ENCODE data around the gene PTGDS.

The PTGDS gene

DNA sequence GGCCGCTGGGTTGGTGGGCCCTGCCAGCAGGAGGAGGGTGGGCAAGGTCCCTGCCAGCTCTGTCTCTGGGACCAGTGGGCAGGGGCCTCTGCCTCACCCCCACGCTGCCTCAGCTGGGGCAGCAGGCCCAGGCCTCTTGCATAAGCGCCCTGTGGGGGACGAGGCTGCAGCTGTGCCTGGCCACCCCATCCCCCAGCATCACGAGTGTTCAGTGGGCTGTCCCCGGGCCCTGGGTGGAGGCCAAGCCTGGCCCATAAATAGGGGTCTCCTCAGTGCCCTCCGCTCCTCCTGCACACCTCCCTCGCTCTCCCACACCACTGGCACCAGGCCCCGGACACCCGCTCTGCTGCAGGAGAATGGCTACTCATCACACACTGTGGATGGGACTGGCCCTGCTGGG is at the start of gene PTGDS:
Gene PTGDS (plus strand): TSS at position 282 of the 400 bp plus-strand sequence. CDS start 75 bp downstream, at position 357.
- no peak for DNase-seq

DNA sequence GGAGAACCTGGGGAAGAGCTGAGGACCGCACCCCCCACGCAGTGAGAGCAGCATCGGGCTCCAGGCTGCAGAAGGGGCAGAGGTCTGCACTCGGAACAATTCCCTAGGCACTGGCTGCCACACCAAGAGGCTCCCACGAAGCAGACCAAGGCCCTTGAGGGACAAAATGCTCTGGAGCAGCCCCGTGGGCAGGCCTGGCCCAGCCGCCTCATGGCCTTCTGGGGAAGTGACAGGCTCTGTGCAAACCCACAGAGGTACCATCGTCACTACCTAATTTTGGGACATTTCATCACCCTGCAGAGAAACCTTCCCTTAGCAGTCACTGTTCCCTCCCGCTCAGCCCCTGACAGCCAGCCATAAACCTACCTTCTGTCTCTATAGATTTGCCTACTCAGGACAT is 48.7 kb upstream of the PTGDS start:
- no peak for DNase-seq

DNA sequence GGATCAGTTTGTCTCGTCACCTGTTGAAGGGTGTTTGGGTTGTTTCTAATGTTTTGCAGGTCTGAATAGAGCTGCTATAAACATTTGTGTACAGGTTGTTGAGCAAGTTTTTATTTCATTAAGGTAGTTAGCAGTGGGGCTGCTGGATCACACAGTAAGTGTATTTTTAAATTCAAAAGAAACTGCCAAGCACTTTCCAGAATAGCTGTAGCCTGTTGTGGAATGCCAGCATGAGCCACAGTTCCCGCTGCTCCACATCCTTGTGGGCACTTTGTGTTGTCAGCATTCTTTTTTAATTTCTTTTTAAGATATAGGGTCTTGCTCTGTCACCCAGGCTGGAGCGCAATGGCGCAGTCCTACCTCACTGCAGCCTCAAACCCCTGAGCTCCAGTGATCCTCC is 47.3 kb upstream of the PTGDS start:
- no peak for DNase-seq

DNA sequence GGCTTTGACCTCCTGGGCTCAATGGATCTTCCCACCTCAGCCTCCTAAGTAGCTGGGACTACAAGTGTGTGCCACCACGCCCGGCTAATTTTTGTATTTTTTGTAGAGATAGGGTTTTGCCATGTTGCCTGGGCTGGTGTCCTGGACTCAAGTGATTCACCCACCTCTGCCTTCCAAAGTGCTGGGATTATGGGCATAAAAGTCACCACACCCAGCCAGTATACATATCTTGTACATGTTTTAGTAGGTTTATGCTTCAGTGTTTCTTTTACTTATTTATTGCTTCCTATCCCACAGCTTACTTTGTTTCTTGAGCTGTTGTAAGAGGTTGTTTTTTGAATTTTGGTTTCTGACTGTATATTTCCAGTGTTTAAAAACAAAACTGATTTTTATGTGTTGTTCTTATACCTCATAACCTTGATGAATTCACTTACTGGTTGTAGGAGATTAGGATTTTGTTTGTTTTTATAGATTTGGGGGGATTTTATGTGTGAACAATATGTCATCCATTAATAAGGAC is 45.6 kb upstream of the PTGDS start:
- no peak for DNase-seq

DNA sequence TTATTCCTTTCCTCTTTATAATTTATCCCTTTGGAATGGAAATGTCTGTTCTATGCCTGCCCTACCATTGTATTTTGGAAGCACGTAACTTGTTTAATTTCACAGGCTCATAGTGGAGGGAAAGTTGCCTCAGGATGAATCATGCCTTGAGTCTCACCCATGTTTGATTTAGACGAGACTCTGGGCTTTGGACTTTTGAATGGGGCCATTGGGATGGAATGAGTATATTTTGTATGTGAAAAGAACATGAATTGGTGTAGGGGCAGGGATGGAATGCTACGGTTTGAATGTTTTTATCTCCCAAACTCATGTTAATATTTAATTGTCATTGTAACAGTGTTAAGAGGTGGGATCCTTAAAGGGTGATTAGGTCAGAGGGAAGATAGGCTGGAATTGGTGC is 43.0 kb upstream of the PTGDS start:
- no peak for DNase-seq

DNA sequence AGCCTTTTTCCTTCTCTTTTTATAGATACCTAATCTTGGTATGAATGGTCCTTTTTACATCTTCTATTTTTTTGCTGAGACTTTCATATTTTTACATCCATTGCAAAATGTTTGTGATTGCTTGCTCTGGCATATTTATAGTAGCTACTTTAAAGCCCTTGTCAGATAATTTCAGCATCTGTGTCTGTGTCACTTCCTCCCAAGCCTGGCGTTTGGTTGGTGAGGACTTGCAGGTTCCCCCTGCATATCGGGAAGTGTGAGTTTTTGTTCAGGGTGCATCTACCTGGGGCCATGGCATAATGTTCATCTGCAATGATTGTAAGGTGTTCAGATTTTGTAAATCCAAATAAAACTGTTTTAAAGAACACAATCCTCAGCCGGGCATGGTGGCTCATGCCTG is 41.7 kb upstream of the PTGDS start:
- DNase-seq = no peak

DNA sequence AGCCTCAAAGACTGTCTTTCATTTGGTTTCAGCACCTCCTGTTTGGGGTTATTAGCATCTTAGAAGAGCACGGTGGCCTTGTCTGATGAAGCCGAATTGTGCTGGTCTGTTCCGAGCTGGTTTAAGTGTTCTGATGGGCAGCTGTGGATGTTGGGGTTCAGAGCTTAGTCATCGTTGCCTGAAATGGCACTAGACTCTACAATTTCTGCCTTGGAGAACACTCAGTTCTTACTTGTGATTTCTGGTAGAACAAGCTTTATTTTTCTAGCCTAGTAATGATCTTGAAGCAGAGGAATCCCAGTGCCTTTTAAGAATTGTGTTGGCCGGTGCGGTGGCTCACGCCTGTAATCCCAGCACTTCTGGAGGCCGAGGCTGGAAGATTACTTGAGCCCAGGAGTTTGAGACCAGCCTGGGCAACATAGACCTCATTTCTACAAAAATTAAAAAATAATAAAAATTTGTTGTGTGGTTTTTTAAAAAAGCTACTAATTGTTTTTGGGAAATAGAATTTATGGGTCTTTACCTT is 40.6 kb upstream of the PTGDS start:
- no peak for DNase-seq

DNA sequence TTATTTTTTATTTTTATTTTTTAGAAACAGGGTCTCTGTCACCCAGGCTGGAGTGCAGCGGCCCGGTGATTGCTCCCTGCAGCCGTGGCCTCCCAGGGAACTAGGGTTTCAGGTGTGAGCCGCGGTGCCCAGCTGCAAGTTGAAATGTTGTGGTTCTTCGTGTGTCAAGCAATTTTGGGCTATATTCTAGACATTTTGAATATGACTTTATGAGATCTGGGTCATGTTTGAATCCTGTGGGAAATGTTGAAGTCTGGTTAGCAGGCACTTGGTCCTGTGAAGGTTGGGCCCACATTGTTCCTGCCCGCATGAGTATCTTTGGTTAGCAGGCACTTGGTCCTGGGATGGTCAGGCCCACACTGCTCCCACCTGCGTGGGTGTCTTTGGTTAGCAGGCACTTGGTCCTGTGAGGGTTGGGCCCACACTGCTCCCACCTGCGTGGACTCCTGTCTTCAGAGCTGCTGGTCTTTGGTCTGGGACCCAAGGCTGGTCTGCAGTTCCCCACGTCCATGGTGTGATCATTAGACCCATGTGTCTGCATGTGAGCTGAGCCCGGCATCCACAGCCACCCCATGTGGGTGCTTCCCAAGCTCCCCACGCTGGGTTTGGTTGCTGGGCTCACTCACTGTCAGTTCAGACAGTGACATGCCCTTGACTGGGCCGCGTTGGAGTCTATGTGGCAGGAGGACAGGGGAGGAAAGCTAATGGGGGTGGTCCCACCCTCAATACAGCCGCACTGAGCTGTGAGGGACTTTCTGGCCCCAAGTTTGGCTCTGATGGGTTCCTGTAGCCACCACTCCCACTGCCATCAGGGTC is 39.9 kb upstream of the PTGDS start:
- DNase-seq = no peak

DNA sequence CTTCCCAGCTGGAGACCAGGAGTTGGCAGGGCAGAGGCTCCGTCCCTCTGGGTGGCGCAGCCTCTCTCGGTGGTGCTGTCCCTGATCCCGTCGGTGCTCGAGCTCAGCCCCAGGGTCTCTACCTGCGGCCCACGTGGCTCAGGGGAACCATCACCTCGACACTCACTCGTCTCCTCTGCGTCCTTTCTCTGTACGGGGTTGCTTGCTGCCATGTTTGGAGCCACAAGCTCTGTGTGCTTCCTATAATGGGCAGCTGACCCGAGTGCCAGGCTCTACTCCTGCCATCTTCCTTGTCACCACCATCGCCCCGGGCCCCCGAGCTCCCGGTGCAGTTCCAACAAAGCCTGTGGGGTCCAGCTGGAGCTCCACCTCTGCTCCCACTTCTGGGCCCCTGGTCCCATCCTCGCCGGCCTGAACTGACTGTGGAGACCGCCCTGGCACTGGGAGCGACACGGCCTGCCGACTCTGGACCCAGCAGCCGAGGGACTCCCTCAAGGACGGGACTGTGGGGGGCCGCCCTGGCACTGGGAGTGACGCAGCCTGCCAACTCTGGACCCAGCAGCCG is 37.8 kb upstream of the PTGDS start:
- no peak for DNase-seq

DNA sequence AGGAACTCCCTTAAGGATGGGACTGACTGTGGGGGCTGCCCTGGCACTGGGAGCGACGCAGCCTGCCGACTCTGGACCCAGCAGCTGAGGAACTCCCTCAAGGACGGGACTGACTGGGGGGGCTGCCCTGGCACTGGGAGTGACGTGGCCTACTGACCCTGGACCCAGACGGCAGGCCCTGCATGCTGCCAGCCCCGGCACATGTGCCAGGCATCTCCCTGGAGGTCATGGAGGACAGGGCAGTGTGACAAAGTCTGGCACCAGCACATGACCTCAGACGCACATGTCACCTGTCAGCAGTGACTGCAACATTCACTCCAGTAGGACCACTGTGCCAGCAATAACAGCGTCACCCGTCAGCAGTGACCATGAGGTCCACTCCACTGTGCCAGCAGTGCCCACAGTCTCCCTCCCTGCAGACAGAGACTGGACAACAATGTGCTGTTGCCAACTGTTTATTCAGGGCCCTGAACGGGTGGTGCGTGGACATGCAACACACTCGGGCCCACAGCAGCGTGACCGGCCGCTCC is 37.2 kb upstream of the PTGDS start:
- no peak for DNase-seq

DNA sequence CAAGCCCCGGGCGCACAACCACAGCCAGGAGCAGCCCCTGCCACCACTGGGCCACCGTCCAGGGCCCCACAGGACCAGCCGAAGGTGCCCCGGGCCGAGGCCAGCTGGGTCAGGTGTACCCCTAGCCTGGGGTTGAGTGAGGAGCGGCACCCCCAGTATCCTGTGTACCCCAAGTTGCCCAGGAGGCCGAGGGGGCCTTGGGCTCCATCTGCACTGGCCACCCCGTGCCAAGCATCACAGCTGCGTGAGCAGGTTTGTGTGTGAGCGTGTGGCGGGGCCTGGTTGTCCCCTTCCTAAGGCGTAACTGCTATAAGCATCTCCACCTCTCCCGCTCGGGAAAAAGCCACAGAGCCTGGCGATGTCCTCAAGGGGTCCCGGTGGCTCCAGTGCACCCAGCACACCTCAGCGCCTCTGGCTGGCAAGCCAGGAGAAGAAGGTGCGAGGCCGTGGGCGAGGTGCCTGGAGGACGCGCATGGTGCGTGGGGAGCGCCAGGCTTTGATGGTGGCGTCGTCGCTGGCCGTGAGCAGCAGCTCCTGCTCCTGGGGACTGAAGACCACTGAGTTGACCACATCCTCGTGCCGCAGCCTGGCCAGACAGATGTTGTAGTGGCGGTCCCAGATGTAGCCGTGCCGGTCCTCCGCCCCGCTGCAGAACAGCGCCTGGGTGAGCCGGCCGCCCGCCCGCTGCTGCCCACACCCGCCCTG is 36.6 kb upstream of the PTGDS start:
- DNase-seq = no peak

DNA sequence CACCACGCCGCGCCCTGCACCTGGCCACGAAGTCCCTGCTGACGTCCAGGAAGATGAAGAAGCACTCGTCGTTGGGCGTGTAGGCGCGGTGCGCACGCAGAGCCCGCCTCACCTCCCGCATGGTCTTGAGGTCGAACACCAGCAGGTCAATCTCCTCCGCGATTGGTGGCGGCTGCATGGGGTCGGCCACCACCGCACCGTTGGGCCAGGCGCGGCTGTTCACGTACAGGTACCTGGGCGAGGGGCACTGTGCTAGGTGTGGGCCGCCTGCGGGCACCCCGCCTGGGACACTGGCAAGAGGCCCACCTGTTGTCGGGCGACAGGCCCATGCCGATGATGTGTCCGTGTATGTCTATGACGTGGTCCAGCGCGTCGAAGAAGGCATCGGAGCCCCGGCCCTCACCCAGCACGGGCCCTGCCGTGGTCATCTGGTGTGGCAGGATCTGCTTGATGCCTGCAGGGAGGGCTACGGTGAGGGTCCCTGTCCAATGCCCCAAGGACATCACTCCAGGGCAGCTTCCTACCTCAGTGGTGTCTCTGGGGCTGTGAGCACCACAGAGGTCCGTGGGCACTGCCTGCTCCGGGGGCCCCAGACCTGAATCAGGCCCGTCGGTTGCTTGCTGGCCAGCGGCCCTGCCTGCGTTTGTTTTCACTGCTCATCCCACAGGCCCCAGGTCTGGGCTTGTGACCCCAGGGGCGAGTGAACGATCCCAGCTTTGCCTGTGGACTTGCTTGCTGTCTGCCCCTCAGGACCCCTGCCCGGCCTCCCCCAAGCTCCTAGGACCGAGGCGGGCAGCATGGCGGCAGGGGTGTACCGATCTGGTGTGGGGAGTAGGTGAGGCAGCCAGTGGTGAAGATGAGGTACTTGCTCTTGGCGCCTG is 35.8 kb upstream of the PTGDS start:
- no peak for DNase-seq

DNA sequence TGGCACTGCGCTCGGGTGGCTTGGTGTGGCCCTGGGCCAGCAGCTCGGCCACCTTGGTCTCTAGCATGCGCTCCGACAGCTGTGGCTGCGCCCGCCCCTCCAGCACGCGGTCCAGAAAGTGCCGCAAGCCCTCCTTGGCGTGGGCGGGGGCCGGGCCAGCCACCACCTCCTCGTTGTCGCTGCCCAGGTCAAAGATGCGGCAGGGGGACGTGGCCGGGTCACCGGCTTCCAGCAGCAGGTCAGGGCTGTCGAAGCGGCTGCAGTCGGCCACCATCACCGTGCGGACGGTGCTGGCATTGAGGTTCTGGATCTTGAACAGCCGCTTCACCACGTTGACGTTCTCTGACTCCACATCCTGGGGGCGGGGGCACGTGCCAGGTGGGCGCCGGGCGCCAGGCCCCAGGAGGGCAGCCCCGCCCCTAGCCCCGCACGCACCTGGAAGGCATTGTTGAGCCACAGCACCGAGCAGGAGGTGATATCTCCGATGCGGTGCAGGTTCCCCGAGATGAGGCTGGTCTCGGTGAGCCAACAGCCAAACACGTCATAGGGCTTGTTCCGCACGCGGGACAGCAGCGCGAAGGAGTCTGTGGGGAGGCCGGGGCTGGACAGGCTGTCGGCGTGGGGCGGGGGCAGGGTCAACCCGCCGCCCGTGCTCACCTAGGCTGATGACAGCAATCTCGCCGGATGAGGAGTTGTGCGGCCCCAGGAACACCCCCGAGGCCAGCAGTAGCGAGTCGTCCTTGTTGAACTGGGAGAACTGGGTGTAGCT is 35.0 kb upstream of the PTGDS start:
- no peak for DNase-seq

DNA sequence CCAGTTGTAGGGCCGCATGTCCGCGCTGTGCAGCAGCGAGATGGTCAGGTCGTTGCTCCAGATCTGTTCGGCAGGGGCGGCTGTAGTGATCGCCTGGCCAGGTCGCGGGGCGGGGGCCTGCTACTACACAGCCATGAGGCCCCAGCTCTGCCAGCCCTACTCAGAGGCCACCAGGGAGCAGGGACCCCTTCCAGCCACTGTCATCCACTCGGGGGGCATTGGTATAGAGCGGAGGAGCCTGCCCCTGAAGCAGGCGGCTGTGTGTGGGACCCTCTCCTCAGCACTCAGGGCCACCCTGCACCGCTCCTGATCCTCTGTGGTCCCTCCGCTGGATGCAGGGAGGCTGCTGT is 34.4 kb upstream of the PTGDS start:
- no peak for DNase-seq

DNA sequence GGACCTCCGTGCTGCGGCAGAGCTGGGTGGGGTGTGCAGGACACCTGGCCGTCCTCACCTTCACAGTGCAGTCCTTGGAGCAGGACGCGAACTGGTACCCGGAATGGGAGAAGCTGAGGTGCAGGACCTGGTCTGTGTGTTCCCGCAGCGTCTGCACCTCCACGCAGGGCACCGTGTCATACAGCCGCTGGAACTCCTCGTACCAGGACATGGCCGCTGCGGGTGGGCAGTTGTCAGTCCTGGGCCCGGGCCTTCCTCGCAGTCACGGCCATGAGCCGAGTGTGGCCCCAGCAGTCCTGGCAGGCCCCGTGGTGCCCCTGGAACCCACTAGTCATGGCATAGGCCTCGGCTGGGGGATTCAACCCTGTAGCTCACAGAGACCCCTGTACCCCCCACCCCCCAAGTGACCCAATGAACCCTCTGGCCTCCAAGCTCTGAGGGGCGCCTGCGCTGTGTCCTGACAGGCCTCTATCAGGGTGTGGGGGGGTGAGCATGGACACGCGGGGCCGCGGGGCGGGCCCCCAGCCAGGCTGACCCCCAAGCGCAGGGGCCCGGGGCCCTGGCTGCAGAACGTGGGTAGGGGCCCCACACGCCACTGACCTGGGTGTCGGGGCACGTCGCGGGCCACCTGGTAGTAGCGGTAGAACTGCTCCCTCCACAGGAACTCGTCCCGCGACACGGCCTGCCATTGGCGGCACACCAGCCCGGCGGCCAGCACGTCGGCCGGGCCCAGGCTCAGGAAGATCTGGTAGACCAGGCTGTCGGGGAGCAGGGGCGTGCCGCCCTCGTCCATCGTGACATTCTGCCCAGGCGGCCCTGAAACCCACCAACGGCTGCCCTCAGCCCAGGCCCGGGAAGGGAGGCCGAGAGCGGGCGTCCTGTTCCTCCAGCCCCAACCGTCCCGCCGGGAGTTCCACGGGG is 33.8 kb upstream of the PTGDS start:
- peak; percentile 43 for DNase-seq

DNA sequence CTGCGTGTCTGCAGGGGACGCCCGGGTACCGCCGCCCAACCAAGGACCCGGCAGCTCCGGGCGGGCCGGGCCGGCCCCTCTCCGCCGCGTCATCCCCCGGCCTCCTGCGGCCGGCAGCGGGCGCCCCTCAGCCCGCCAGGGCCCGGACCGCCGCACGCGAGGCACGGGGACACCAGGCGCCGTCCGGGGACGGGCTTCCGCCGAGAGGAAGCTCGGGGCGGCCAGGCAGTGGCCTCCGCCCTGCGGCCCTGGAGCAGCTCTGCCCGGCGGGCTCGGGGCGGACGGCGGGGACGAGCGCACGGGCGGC is 33.1 kb upstream of the PTGDS start:
- DNase-seq = no peak

DNA sequence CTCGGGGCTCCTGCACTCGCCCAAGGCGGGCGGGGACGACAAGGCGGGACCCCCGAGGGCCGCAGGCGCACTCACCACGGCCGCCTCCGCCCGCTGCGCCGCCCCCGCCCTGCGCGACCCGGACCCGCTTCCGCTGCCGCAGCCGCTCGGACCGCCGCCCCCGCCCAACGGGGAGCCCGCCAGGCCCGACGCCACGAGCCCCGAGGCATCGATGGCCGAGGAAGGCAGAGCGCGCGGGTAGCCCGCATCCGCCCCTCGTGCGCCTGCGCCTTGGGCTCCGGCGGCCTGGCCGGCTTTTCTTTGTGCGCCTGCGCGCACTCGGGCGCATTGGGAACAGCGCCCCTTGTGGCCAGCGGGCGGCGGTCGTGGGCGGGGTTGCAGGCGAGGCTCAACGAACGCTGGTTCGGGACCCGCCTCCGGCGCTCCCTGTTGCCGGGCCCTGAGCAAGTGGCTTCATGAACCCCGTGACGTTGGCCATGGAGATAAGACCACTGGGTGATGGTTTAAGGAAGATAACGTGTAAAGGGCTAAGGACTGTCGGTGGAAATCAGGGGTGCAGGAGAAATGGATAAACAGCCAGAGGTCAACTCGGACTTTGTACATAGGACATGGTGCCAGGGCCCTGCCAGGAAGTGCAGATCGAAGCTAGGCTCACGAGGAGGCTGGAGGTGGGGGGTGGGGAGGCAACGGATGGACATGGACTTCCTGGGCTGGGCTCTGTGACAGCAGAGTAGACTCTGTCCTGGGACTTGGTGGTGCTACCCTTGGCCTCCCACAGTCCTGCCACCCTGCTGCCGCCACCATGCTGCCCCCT is 32.6 kb upstream of the PTGDS start, which contains the start of the genes C8G and FBXW5:
Gene C8G (plus strand): TSS at position 725 of the 814 bp plus-strand sequence. CDS start 78 bp downstream, at position 803.
Gene FBXW5 (minus strand): TSS at position 220 of the 814 bp plus-strand sequence. CDS start 655 bp downstream, outside the sequence.
- peak; percentile 94 for DNase-seq

DNA sequence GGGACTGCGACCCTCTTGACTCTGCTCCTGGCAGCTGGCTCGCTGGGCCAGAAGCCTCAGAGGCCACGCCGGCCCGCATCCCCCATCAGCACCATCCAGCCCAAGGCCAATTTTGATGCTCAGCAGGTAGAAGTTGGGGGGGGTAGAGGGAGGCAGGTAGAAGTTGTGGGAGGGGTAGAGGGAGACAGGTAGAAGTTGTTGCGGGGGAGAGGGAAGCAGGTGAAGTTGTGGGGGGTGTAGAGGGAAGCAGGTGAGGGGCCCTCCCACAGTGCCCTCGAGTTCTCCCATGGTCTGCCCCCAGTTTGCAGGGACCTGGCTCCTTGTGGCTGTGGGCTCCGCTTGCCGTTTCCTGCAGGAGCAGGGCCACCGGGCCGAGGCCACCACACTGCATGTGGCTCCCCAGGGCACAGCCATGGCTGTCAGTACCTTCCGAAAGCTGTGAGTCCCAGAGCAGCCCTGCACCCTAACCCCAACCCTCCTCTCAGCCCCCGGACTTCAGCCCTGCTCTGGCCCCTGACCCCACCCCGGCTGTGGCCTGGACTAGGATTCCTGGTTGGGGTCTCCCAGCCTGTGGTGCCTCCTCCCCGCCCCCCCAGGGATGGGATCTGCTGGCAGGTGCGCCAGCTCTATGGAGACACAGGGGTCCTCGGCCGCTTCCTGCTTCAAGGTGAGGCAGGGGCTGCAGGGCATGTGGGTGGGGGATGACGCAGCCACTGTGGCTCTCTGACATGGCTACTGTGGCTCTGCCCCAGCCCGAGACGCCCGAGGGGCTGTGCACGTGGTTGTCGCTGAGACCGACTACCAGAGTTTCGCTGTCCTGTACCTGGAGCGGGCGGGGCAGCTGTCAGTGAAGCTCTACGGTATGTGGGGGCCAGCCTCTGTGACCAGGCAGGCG is 31.7 kb upstream of the PTGDS start:
- no peak for DNase-seq
